ENCODE data around the gene PLXNB2.

The PLXNB2 gene

DNA sequence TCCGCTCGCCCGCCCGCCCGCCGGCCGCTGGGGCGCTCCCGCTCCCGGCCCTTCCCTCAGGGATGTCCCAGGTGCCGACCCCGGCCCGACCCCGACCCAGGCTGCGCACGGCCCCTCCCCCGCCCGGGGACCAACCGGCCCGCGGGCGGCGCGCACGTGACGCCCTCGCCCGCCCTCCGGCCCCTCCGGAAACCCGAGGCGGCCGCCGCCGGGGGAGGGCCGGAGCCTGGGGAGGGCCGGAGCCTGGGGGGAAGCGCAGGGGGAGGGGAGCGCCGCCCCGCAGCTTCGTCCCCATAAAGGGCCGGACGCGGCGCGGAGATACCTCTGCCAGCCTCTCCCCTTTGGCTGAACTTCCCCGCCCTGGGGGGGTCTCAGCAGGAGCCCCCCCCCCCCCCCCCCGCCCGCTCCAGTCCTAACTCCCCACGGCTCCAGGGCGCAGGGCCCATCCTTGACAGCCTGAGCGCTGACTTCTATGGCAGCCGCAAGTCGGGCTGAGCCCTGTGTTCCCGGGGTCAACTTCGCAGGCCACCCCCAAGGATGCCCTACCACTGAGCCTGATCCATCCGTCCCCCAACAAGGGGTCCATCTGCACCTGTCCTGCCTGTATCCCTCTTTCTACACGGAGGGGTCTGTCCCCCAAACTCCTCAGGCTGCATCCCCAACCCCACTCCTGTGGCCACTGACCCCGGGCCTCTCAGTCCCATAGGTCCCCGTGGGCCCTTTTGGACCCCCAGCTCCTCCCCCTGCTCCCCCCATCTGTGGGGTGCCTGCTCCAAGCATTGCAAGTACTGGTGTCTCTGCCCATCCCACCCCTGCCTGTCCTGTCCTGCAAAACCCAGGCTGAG, 45.6 kb downstream of the PLXNB2 start, which contains the start of gene MAPK12:
Gene MAPK12 (minus strand): TSS at position 69 of the 845 bp plus-strand sequence. CDS start 174 bp downstream, outside the sequence.
- DNase-seq, result no peak

- DNase-seq, result no peak
Measured at GRCh38 chr22:50260801-50261614, 46.4 kb downstream of the PLXNB2 start.

GRCh38 chr22:50260434-50260800, 47.0 kb downstream of the PLXNB2 start:
- DNase-seq, result no peak

GRCh38 chr22:50259302-50259701, 48.1 kb downstream of the PLXNB2 start:
- DNase-seq, result no peak

- DNase-seq, result no peak
Measured at GRCh38 chr22:50258361-50259292, 48.8 kb downstream of the PLXNB2 start.

DNA sequence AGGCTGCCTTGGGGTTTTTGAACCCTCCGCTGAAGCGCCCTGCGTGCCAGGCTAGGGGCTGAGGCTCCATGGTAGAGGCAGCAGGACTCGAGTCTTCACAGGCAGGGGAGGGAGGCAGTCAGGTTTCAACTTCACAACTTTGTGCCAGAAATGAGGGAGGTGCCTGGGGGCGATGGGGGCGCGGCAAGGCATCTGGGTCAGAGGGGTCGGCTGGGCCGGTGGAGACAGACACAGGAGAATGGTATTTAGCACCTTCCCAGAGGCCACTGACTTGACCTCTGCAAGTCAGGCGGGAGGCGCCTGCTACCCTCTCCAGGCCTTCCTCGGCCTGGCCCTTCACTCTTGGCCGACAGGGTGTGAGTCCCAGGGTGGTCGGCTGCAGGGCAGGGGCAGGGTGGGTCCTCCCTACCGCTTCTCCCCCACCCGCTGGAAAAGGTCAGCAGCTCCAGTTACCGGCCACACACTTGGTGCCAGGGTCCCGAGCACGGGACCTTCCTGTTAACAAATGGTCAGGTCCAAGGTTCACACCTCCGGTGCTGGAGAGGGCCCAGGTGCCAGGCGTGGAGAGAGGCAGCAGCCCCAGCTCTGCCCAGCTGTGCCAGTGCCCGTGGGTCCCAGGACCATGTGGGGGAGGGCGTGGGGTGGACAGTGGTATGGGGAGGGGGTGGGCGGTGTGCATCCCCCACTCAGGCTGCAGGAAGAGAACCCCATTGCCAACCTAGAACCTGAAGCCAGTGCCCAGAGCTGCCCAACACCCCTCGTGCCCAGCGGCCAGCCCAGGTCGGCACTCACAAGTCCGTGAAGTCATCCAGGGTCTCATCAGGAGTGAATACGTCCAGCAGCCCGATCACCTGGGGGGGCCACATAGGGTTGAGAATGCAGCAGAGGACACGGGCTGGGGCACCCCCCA, 49.7 kb downstream of the PLXNB2 start:
- DNase-seq, result no peak

- DNase-seq, result no peak
Measured at GRCh38 chr22:50257041-50257440, 50.4 kb downstream of the PLXNB2 start.

- DNase-seq, result no peak
Measured at GRCh38 chr22:50256258-50256862, 51.1 kb downstream of the PLXNB2 start.

- no peak for DNase-seq
Measured at GRCh38 chr22:50255607-50256006, 51.8 kb downstream of the PLXNB2 start.

GRCh38 chr22:50255099-50255498, 52.3 kb downstream of the PLXNB2 start:
- no peak for DNase-seq

GRCh38 chr22:50253941-50254340, 53.5 kb downstream of the PLXNB2 start:
- DNase-seq, result no peak

GRCh38 chr22:50253046-50253915, 54.2 kb downstream of the PLXNB2 start:
- no peak for DNase-seq

- peak; percentile 64 for DNase-seq
Measured at GRCh38 chr22:50252082-50253045, 55.1 kb downstream of the PLXNB2 start.

GRCh38 chr22:50251477-50252081, 55.9 kb downstream of the PLXNB2 start:
- DNase-seq, result no peak

GRCh38 chr22:50250555-50251476, 56.6 kb downstream of the PLXNB2 start, which contains the start of gene HDAC10:
Gene HDAC10, minus strand, starts transcription at chr22:50251265. Its CDS starts 233 bp downstream, at chr22:50251032.
- DNase-seq, result peak; percentile 70

- DNase-seq, result no peak
Measured at GRCh38 chr22:50250249-50250554, 57.2 kb downstream of the PLXNB2 start.
